PC-3 (cell line): ENCODE results near the gene TTC27. TPM values are rescaled to one million over a fixed set of nuclear protein-coding genes. Genes with fewer than 3 reads are reported as not detected.

Experiments
- ATAC-seq: fragments of 200-7000 bp; cut with Tn5 transposase; 2 replicates; pipeline ENCODE4 v1.9.1; 2020; ENCODE audit warnings: mild to moderate bottlenecking, moderate library complexity
- BruUV-seq: library from RNA; stranded (reverse); fragments of 400-500 nt; replicated peaks from 2 replicates; lab custom pipeline; 2021; lab: Mats Ljungman, UMichigan
- CTCF ChIA-PET: fragments of 300-600 bp; sonication (Branson Sonifier 250); formaldehyde crosslinking; loops from one replicate; lab custom pipeline; 2022; ENCODE audit warnings: antibody characterized with exemption; lab: Charles Lee
- POLR2A ChIA-PET: fragments of 300-600 bp; sonication (Branson Sonifier 250); formaldehyde crosslinking; loops from one replicate; lab custom pipeline; 2022; ENCODE audit warnings: antibody characterized with exemption; ENCODE audit not compliant: unreplicated experiment; lab: Charles Lee
- DNase-seq: peaks from one replicate; pipeline ENCODE4 v3.0.0-alpha.2; 2015
- H2AFZ ChIP-seq: fragments of 300-600 bp; sonication (generic); 2 replicates; pipeline ENCODE4 v1.6.0; 2016; ENCODE audit warnings: antibody characterized with exemption, low read length
- H3F3A ChIP-seq: fragments of 300-600 bp; sonication (generic); one replicate; pipeline ENCODE4 v1.6.0; 2017; ENCODE audit warnings: antibody characterized with exemption, low read length, control low read depth, mild to moderate bottlenecking; ENCODE audit not compliant: unreplicated experiment
- H3K27ac ChIP-seq: fragments of 300-600 bp; sonication (generic); 2 replicates; pipeline ENCODE4 v1.5.1; 2016; ENCODE audit warnings: mild to moderate bottlenecking, low read length
- H3K27me3 ChIP-seq: fragments of 300-600 bp; sonication (generic); 2 replicates; pipeline ENCODE4 v1.6.1; 2016; ENCODE audit warnings: low read length, mixed read lengths
- H3K36me3 ChIP-seq: fragments of 300-600 bp; sonication (generic); 2 replicates; pipeline ENCODE4 v1.6.1; 2016; ENCODE audit warnings: low read depth, mixed run types, low read length, mixed read lengths
- H3K4me1 ChIP-seq: fragments of 300-600 bp; sonication (generic); 2 replicates; pipeline ENCODE4 v1.5.1; 2016; ENCODE audit warnings: low read length; ENCODE audit not compliant: insufficient read depth
- H3K4me2 ChIP-seq: fragments of 300-600 bp; sonication (generic); 2 replicates; pipeline ENCODE4 v1.6.0; 2016; ENCODE audit warnings: low read length
- H3K4me3 ChIP-seq: fragments of 300-600 bp; sonication (generic); 2 replicates; pipeline ENCODE4 v1.5.1; 2016; ENCODE audit warnings: mild to moderate bottlenecking, low read length, mixed read lengths
- H3K79me2 ChIP-seq: fragments of 300-600 bp; sonication (generic); 2 replicates; pipeline ENCODE4 v1.6.1; 2017; ENCODE audit warnings: low read length, mixed read lengths
- H3K9ac ChIP-seq: fragments of 300-600 bp; sonication (generic); 2 replicates; pipeline ENCODE4 v1.6.0; 2016; ENCODE audit warnings: mild to moderate bottlenecking, low read length
- H3K9me2 ChIP-seq: fragments of 300-600 bp; sonication (generic); replicated peaks from 2 replicates; pipeline ENCODE4 v1.6.1; 2016; ENCODE audit warnings: mixed run types, low read length, mixed read lengths
- H3K9me3 ChIP-seq: fragments of 300-600 bp; sonication (generic); 2 replicates; pipeline ENCODE4 v1.6.1; 2016; ENCODE audit warnings: low read length, mixed read lengths
- H4K20me1 ChIP-seq: fragments of 300-600 bp; sonication (generic); 2 replicates; pipeline ENCODE4 v1.6.1; 2016; ENCODE audit warnings: low read length, mixed read lengths
- EZH2 ChIP-seq: fragments of 300-600 bp; sonication (generic); IDR thresholded peaks from one replicate; pipeline ENCODE4 v1.6.1; 2017; ENCODE audit warnings: antibody characterized with exemption, mild to moderate bottlenecking, low read length; ENCODE audit not compliant: unreplicated experiment
- EZH2phosphoT487 ChIP-seq: fragments of 300-600 bp; sonication (generic); IDR thresholded peaks from 2 replicates; pipeline ENCODE4 v1.6.1; 2018; ENCODE audit warnings: mild to moderate bottlenecking, antibody characterized with exemption, low read length, borderline replicate concordance
- intact Hi-C: fragments of 100-400 bp; cut with micrococcal nuclease; formaldehyde crosslinking; loops from 2 replicates; pipeline ENCODE4 v1.9.0; 2023
- total RNA-seq: library from RNA; depleted of rRNA; stranded (reverse); fragments of >200 nt; gene quantifications from 2 replicates; pipeline ENCODE4 v1.2.3, GENCODE V29; 2014
- TF ChIP-seq, protein P1 (sequence below): fragments of 300-600 bp; sonication (generic); conservative IDR thresholded peaks from 2 replicates; pipeline ENCODE4 v1.5.1; 2017; ENCODE audit warnings: antibody characterized with exemption, low read depth, mild to moderate bottlenecking, low read length

Gene TTC27
- total RNA-seq, 1 experiment from 2014 or later, result 33.0 TPM

GRCh38 chr2:32622570-32623310 is 5.1 kb upstream of the TTC27 start:
- H3K79me2 ChIP-seq, result no peaks in the 10 kb centered on the region
- intact Hi-C loops, result no loop called here
- no peak overlapping the region for H2AFZ ChIP-seq
- H3K9me2 ChIP-seq, result no peaks in the 10 kb centered on the region
- peaks cover 5% of the 10 kb centered on the region; the same call in 1 of the 2 replicates for H3K4me1 ChIP-seq
- no peak for DNase-seq
- no peaks in the 10 kb centered on the region for H4K20me1 ChIP-seq
- BruUV-seq, result no TSS peak
- no peaks in the 10 kb centered on the region for H3F3A ChIP-seq
- H3K4me2 ChIP-seq, result no peak overlapping the region
- TF ChIP-seq EZH2phosphoT487 (no peak), EZH2 (no peak)
- TF ChIP-seq, protein P1, sequence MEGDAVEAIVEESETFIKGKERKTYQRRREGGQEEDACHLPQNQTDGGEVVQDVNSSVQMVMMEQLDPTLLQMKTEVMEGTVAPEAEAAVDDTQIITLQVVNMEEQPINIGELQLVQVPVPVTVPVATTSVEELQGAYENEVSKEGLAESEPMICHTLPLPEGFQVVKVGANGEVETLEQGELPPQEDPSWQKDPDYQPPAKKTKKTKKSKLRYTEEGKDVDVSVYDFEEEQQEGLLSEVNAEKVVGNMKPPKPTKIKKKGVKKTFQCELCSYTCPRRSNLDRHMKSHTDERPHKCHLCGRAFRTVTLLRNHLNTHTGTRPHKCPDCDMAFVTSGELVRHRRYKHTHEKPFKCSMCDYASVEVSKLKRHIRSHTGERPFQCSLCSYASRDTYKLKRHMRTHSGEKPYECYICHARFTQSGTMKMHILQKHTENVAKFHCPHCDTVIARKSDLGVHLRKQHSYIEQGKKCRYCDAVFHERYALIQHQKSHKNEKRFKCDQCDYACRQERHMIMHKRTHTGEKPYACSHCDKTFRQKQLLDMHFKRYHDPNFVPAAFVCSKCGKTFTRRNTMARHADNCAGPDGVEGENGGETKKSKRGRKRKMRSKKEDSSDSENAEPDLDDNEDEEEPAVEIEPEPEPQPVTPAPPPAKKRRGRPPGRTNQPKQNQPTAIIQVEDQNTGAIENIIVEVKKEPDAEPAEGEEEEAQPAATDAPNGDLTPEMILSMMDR, result no peak
- no peak overlapping the region for H3K4me3 ChIP-seq
- no peak overlapping the region for H3K27ac ChIP-seq
- no peak overlapping the region for H3K9ac ChIP-seq
- no peak for ATAC-seq
- H3K9me3 ChIP-seq, result no peaks in the 10 kb centered on the region
- H3K36me3 ChIP-seq, result peaks cover 8% of the 10 kb centered on the region; the same call in 1 of the 2 replicates
- ChIA-PET CTCF (no interaction called here), POLR2A (interaction anchor here (0.7 kb wide), 1 partner anchor 675 kb away, joined by 6 read pairs; no protein-coding TSS in a partner anchor)
- H3K27me3 ChIP-seq, result no peaks in the 10 kb centered on the region

GRCh38 chr2:32623311-32623706 is 4.5 kb upstream of the TTC27 start:
- ChIA-PET POLR2A (interaction anchor here (0.7 kb wide), 1 partner anchor 675 kb away, joined by 6 read pairs; no protein-coding TSS in a partner anchor), CTCF (no interaction called here)
- Histone ChIP-seq H3K79me2 (peaks cover 3% of the 10 kb centered on the region), H3K9me3 (no peaks in the 10 kb centered on the region), H3K36me3 (peaks cover 5% of the 10 kb centered on the region; the same call in 1 of the 2 replicates), H3K27ac (no peak overlapping the region), H2AFZ (no peak overlapping the region), H3K4me2 (no peak overlapping the region), H3F3A (no peaks in the 10 kb centered on the region), H4K20me1 (no peaks in the 10 kb centered on the region), H3K4me3 (no peak overlapping the region), H3K27me3 (no peaks in the 10 kb centered on the region), H3K9ac (no peak overlapping the region), H3K9me2 (no peaks in the 10 kb centered on the region), H3K4me1 (peaks cover 5% of the 10 kb centered on the region; the same call in 1 of the 2 replicates)
- TF ChIP-seq EZH2phosphoT487 (no peak), EZH2 (no peak)
- TF ChIP-seq, protein P1, result no peak
- intact Hi-C loops, result no loop called here
- ATAC-seq (no peak), DNase-seq (no peak)
- BruUV-seq, result no TSS peak

GRCh38 chr2:32624812-32625211 is 3.0 kb upstream of the TTC27 start:
- Histone ChIP-seq H3K9ac (no peak overlapping the region), H3K9me2 (no peaks in the 10 kb centered on the region), H3F3A (no peaks in the 10 kb centered on the region), H3K4me1 (peaks cover 8% of the 10 kb centered on the region; the same call in 1 of the 2 replicates), H2AFZ (no peak overlapping the region), H4K20me1 (no peaks in the 10 kb centered on the region), H3K9me3 (no peaks in the 10 kb centered on the region), H3K4me2 (no peak overlapping the region), H3K27me3 (no peaks in the 10 kb centered on the region), H3K4me3 (no peak overlapping the region), H3K27ac (no peak overlapping the region), H3K79me2 (peaks cover 17% of the 10 kb centered on the region), H3K36me3 (peaks cover 2% of the 10 kb centered on the region; the same call in 1 of the 2 replicates)
- ChIA-PET CTCF (no interaction called here), POLR2A (no interaction called here)
- TF ChIP-seq, protein P1, result no peak
- TF ChIP-seq EZH2phosphoT487 (no peak), EZH2 (no peak)
- DNase-seq (no peak), ATAC-seq (no peak)
- BruUV-seq, result no TSS peak
- intact Hi-C loops, result no loop called here
